Fibroblast of upper back skin (primary cell): ENCODE data around the gene WDR5.

Experiments
- DNase-seq: peaks from one replicate; pipeline ENCODE4 v3.0.0-alpha.2; 2013

Gene WDR5

GRCh38 chr9:134174526-134175290 is 38.8 kb downstream of the WDR5 start:
- no peak for DNase-seq

GRCh38 chr9:134175291-134175807 is 39.5 kb downstream of the WDR5 start:
- DNase-seq = no peak

GRCh38 chr9:134175808-134176598 is 40.1 kb downstream of the WDR5 start:
- DNase-seq = no peak

- no peak for DNase-seq
Measured at GRCh38 chr9:134176599-134176968, 40.7 kb downstream of the WDR5 start.

- DNase-seq = no peak
Measured at GRCh38 chr9:134177186-134177585, 41.3 kb downstream of the WDR5 start.

GRCh38 chr9:134177624-134178393 is 41.9 kb downstream of the WDR5 start:
- DNase-seq = no peak

GRCh38 chr9:134178394-134178767 is 42.5 kb downstream of the WDR5 start:
- DNase-seq = no peak

- peak; percentile 86 for DNase-seq
Measured at GRCh38 chr9:134178768-134179551, 43.1 kb downstream of the WDR5 start.

GRCh38 chr9:134179595-134179917 is 43.7 kb downstream of the WDR5 start:
- no peak for DNase-seq

- DNase-seq = no peak
Measured at GRCh38 chr9:134179918-134180785, 44.3 kb downstream of the WDR5 start.

- no peak for DNase-seq
Measured at GRCh38 chr9:134180786-134181647, 45.1 kb downstream of the WDR5 start.

- DNase-seq = no peak
Measured at GRCh38 chr9:134181648-134182034, 45.8 kb downstream of the WDR5 start.

GRCh38 chr9:134182554-134183085 is 46.7 kb downstream of the WDR5 start:
- DNase-seq = no peak

- peak; percentile 45 for DNase-seq
Measured at GRCh38 chr9:134185536-134186011, 49.7 kb downstream of the WDR5 start.

GRCh38 chr9:134186471-134187109 is 50.7 kb downstream of the WDR5 start:
- DNase-seq = no peak

- DNase-seq = no peak
Measured at GRCh38 chr9:134187110-134187531, 51.2 kb downstream of the WDR5 start.

GRCh38 chr9:134187891-134188385 is 52.1 kb downstream of the WDR5 start:
- DNase-seq = no peak

- DNase-seq = peak; percentile 49
Measured at GRCh38 chr9:134188386-134189144, 52.7 kb downstream of the WDR5 start.

- DNase-seq = no peak
Measured at GRCh38 chr9:134189145-134189469, 53.2 kb downstream of the WDR5 start.
